ENCODE results near the gene GPLD1.
A peak's percentile ranks its signal among the peaks of the same experiment; 100 is the strongest.

The GPLD1 gene

GRCh38 chr6:24477070-24477469, 12.3 kb downstream of the GPLD1 start:
- TF ChIP-seq TOX (CRISPR knock-in tag; IDR thresholded peaks at IDR 0.05; ENCODE audit: borderline replicate concordance) (no peak), ZNF565 (CRISPR knock-in tag; conservative IDR thresholded peaks at IDR 0.05; ENCODE audit: low read depth) (no peak), ISL1 (CRISPR knock-in tag; IDR thresholded peaks at IDR 0.05) (no peak), ZNF8 (CRISPR knock-in tag; IDR thresholded peaks at IDR 0.05) (no peak), CSDC2 (CRISPR knock-in tag; IDR thresholded peaks at IDR 0.05) (no peak), GLIS3 (CRISPR knock-in tag; IDR thresholded peaks at IDR 0.05) (no peak), ARNTL (CRISPR knock-in tag; IDR thresholded peaks at IDR 0.05; ENCODE audit: borderline replicate concordance, low read depth) (no peak), CSRNP3 (CRISPR knock-in tag; IDR thresholded peaks at IDR 0.05) (no peak), ZC3H10 (CRISPR knock-in tag; IDR thresholded peaks at IDR 0.05) (no peak), ZFP3 (CRISPR knock-in tag; IDR thresholded peaks at IDR 0.05) (no peak), OSR1 (CRISPR knock-in tag; IDR thresholded peaks at IDR 0.05) (no peak)
- TF ChIP-seq, protein P1, sequence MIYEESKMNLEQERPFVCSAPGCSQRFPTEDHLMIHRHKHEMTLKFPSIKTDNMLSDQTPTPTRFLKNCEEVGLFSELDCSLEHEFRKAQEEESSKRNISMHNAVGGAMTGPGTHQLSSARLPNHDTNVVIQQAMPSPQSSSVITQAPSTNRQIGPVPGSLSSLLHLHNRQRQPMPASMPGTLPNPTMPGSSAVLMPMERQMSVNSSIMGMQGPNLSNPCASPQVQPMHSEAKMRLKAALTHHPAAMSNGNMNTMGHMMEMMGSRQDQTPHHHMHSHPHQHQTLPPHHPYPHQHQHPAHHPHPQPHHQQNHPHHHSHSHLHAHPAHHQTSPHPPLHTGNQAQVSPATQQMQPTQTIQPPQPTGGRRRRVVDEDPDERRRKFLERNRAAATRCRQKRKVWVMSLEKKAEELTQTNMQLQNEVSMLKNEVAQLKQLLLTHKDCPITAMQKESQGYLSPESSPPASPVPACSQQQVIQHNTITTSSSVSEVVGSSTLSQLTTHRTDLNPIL (CRISPR knock-in tag; IDR thresholded peaks at IDR 0.05; ENCODE audit: low read depth): no peak
- TF ChIP-seq, protein P2, sequence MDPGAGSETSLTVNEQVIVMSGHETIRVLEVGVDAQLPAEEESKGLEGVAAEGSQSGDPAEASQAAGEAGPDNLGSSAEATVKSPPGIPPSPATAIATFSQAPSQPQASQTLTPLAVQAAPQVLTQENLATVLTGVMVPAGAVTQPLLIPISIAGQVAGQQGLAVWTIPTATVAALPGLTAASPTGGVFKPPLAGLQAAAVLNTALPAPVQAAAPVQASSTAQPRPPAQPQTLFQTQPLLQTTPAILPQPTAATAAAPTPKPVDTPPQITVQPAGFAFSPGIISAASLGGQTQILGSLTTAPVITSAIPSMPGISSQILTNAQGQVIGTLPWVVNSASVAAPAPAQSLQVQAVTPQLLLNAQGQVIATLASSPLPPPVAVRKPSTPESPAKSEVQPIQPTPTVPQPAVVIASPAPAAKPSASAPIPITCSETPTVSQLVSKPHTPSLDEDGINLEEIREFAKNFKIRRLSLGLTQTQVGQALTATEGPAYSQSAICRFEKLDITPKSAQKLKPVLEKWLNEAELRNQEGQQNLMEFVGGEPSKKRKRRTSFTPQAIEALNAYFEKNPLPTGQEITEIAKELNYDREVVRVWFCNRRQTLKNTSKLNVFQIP (CRISPR knock-in tag; IDR thresholded peaks at IDR 0.05; ENCODE audit: borderline replicate concordance, low read depth): no peak
- TF ChIP-seq, protein P3, sequence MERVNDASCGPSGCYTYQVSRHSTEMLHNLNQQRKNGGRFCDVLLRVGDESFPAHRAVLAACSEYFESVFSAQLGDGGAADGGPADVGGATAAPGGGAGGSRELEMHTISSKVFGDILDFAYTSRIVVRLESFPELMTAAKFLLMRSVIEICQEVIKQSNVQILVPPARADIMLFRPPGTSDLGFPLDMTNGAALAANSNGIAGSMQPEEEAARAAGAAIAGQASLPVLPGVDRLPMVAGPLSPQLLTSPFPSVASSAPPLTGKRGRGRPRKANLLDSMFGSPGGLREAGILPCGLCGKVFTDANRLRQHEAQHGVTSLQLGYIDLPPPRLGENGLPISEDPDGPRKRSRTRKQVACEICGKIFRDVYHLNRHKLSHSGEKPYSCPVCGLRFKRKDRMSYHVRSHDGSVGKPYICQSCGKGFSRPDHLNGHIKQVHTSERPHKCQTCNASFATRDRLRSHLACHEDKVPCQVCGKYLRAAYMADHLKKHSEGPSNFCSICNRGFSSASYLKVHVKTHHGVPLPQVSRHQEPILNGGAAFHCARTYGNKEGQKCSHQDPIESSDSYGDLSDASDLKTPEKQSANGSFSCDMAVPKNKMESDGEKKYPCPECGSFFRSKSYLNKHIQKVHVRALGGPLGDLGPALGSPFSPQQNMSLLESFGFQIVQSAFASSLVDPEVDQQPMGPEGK (CRISPR knock-in tag; IDR thresholded peaks at IDR 0.05; ENCODE audit: borderline replicate concordance): no peak
- ATAC-seq: no peak

DNA sequence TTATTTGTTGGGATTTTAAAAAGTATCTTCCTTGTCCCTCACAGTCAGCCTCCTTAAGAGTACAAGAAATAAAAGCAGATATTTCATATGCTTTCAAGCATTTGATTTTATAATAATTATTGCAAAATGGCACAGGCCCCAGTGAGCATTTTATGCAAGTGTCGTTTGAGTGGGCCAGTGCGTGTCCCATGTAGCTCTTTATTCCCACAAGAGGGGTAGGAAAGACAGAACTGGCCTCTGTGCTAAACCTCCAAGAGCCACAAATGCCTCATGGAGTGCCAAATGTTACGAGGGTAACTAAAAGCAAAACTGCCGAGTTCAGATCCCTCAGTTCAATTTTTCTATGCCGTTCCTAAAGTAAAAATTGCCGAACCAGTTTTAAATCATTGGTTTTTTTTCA, 12.7 kb downstream of the GPLD1 start:
- no peak for ATAC-seq
- no peak for TF ChIP-seq CSDC2 (CRISPR knock-in tag; IDR thresholded peaks at IDR 0.05)
- no peak for TF ChIP-seq ZC3H10 (CRISPR knock-in tag; IDR thresholded peaks at IDR 0.05)
- TF ChIP-seq ZFP30 (CRISPR knock-in tag; IDR thresholded peaks at IDR 0.05): no peak
- no peak for TF ChIP-seq ARNTL (CRISPR knock-in tag; IDR thresholded peaks at IDR 0.05; ENCODE audit: borderline replicate concordance, low read depth)
- TF ChIP-seq, protein P1 (CRISPR knock-in tag; IDR thresholded peaks at IDR 0.05; ENCODE audit: low read depth): no peak
- no peak for TF ChIP-seq ZNF565 (CRISPR knock-in tag; conservative IDR thresholded peaks at IDR 0.05; ENCODE audit: low read depth)
- TF ChIP-seq TOX (CRISPR knock-in tag; IDR thresholded peaks at IDR 0.05; ENCODE audit: borderline replicate concordance): no peak
- TF ChIP-seq OSR1 (CRISPR knock-in tag; IDR thresholded peaks at IDR 0.05): no peak

DNA sequence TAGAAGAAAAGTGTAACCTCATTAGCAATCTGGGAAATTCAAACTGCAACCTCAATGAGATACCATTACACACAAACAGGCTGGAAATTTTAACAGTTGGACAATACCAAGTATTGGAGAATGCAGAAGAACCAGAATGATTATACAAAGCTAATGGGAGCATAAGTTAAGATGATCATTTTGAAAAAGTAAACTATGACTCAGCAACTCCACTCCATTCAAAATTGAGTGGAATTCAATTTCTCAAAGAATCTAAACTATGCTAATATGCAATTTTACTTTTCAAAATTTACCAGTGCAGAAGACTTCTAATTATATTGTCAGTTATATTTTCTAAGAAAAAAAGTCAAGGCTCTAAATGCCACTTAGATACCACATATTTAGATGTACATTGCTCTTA, 17.2 kb downstream of the GPLD1 start:
- TF ChIP-seq ARNTL (CRISPR knock-in tag; IDR thresholded peaks at IDR 0.05; ENCODE audit: borderline replicate concordance, low read depth): no peak
- no peak for TF ChIP-seq TCF4 (CRISPR knock-in tag; IDR thresholded peaks at IDR 0.05; ENCODE audit: borderline replicate concordance)
- no peak for TF ChIP-seq CSRNP3 (CRISPR knock-in tag; IDR thresholded peaks at IDR 0.05)
- no peak for TF ChIP-seq ZNF565 (CRISPR knock-in tag; conservative IDR thresholded peaks at IDR 0.05; ENCODE audit: low read depth)
- peak; percentile 56 for TF ChIP-seq ISL1 (CRISPR knock-in tag; IDR thresholded peaks at IDR 0.05)
- TF ChIP-seq, protein P4, sequence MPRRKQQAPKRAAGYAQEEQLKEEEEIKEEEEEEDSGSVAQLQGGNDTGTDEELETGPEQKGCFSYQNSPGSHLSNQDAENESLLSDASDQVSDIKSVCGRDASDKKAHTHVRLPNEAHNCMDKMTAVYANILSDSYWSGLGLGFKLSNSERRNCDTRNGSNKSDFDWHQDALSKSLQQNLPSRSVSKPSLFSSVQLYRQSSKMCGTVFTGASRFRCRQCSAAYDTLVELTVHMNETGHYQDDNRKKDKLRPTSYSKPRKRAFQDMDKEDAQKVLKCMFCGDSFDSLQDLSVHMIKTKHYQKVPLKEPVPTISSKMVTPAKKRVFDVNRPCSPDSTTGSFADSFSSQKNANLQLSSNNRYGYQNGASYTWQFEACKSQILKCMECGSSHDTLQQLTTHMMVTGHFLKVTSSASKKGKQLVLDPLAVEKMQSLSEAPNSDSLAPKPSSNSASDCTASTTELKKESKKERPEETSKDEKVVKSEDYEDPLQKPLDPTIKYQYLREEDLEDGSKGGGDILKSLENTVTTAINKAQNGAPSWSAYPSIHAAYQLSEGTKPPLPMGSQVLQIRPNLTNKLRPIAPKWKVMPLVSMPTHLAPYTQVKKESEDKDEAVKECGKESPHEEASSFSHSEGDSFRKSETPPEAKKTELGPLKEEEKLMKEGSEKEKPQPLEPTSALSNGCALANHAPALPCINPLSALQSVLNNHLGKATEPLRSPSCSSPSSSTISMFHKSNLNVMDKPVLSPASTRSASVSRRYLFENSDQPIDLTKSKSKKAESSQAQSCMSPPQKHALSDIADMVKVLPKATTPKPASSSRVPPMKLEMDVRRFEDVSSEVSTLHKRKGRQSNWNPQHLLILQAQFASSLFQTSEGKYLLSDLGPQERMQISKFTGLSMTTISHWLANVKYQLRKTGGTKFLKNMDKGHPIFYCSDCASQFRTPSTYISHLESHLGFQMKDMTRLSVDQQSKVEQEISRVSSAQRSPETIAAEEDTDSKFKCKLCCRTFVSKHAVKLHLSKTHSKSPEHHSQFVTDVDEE (CRISPR knock-in tag; IDR thresholded peaks at IDR 0.05): no peak
- TF ChIP-seq OSR1 (CRISPR knock-in tag; IDR thresholded peaks at IDR 0.05): no peak
- no peak for ATAC-seq
